GM18870 (cell line): ENCODE data around the gene CHMP5.

Experiments used
- ATAC-seq: cut with Tn5 transposase; IDR thresholded peaks from one replicate; pipeline ENCODE4 v1.9.1; 2021; ENCODE audit warnings: moderate library complexity; ENCODE audit not compliant: unreplicated experiment

CHMP5 gene

DNA sequence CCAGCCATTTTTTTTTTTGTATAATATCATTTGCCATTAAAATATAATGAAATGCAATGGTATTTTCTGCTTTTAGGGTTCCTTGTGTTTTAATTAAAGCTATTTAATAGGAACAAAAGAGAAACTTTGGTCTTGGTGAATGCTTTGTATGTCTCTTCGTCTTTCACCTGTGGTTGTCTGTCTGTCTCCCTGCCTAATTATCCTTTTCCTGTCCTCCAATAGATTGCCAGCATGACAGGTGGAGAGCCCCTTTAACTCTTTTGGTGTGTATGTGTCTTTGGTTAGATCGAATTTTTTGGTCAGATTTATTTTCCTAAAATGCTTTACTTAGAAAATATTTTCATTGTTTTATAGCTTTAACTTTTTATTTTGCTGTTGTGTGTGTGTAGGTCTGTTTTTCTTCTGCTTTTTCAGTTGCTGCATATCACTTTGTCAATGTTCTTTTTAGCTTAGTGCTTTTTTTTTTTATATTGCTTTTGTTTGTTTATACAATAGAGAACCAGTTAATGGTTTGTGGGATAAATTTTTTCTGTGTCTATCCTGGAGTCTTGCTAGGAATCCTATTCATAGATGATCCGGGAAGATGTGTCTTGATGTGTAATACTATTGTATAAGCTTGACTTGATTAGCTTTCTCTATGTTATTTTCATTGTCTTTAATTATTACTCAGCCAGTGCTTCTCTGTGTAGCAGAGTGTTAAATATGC lies 8.6 kb downstream of the CHMP5 start:
- ATAC-seq, result no peak

GRCh38 chr9:33273972-33274328 lies 9.1 kb downstream of the CHMP5 start:
- no peak for ATAC-seq

DNA sequence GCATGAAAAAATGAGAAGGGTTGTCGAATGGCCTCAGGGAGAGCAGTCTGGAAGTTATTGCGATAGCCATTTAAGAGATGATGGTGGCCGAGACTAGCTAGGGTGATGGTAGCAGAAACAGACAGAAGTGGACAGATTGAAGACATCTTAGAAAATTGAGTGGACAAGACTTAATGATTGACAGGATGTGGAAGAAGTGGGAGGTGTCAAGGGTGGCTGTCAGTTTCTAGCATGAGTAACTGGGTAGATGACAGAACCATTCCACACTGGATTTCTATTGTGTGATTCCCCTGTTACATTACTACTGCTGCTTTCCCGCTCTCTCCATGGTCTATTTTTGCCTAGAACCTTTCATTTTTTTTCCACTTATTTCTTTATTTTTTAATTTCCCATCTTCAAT lies 12.6 kb downstream of the CHMP5 start:
- no peak for ATAC-seq

GRCh38 chr9:33285502-33285901 lies 20.7 kb downstream of the CHMP5 start:
- no peak for ATAC-seq

- ATAC-seq, result no peak
These were observed 22.2 kb downstream of the CHMP5 start for GRCh38 chr9:33287087-33287490.

GRCh38 chr9:33288235-33288634 lies 23.4 kb downstream of the CHMP5 start:
- ATAC-seq, result no peak

GRCh38 chr9:33288828-33289483 lies 24.1 kb downstream of the CHMP5 start:
- no peak for ATAC-seq

- ATAC-seq, result no peak
These were observed 24.6 kb downstream of the CHMP5 start for GRCh38 chr9:33289496-33289895.

GRCh38 chr9:33289936-33290246 lies 25.0 kb downstream of the CHMP5 start:
- ATAC-seq, result no peak

DNA sequence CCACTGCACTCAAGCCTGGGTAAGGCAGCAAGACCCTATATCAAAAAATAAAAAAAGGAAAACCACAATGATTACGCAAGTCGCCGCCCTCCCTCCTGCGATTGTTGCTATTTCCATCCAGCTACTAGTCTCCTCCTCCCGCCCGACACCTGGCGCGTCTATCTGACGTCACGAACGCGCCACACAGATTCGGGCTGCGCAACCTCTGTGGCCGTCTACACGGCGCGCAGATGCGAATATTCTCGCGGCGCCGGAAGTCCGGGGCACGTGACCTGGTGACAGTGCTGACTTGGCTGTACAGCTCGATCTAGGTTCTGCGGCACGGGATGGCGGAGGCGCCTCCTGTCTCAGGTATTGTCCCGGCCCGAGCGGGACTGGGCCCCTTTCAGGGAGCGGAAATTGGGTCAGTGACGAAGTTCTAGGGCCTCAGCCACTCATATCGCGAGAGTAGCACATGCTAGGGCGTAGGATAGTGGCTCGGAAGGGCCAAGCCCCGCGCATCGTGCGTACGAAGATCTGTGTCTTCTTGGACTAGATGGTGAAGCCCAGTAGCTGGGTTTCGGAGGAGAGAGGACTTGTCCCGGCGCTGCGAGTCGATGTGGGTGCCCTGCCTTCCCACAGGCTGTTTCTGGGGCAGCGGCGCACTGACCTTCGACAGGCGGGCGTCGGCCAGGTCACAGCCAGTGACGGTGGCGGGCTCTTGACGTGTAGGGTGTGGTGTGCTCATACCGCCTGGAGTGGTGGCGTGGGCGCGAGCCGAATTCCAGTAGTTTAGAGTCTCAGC lies 25.6 kb downstream of the CHMP5 start, which contains the start of gene NFX1:
NFX1 (plus strand) TSS at position 270 of the 784 bp plus-strand sequence; CDS start at position 327, 57 bp downstream.
- peak; percentile 82 for ATAC-seq

DNA sequence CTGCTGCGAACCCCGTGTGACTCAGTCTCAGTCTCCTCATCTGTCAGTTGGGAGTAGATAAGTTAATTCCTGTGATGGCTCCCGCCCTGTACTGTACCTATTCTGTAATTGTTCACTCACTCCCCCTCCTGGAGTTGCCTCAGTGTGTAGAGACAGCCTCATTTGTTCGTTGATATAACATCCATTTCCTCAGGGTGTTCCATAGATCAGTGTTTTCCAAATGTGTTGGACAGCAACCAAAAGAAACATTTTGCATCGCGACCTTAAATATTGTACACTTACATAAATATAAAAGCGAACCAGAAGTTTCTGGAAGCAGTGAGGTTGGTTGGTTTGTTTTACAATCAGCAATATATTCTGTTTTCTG lies 26.2 kb downstream of the CHMP5 start:
- ATAC-seq, result no peak

DNA sequence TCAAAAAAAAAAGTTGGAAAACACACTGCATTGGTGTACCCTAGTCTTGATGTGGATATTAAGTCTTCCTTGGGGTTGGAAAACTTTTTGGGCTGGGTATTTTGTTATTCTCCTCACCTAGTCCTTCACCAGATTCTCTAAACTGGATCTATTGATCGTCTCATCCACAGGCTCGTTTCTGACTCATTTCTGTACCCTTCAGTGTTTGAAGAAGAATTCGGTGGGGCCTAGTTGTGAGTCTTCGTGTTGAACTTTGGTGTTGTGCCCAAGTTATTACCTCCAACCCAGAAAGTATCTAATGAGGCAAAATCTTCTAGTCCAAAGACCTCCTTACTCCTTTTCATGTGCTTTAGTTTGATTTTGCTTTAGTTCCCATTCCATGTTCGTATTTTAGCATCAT lies 27.1 kb downstream of the CHMP5 start:
- no peak for ATAC-seq

GRCh38 chr9:33293782-33294181 lies 28.9 kb downstream of the CHMP5 start:
- ATAC-seq, result no peak

- ATAC-seq, result no peak
These were observed 30.0 kb downstream of the CHMP5 start for GRCh38 chr9:33294670-33295432.

DNA sequence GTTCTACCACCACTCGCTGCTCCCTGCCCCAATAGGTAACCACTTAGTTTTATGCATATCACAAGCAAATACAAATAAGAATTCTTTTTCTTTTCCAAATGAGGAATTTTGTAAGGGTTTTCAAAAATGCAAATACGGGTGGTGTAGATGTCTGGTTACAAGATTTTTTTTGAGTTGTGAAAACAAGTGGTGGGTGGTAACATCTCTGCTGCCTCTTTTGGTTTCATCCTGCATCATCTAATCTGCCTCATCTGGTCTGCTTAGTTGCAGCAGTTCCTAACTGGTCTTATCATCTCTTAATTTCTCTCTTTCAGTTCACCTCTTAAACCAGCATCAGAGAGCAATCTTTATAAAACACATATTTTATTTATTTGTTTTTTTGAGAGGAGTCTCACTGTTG lies 30.7 kb downstream of the CHMP5 start:
- ATAC-seq, result peak; percentile 44

- ATAC-seq, result peak; percentile 87
These were observed 32.6 kb downstream of the CHMP5 start for GRCh38 chr9:33297432-33297831.

GRCh38 chr9:33300546-33300945 lies 35.7 kb downstream of the CHMP5 start:
- no peak for ATAC-seq

GRCh38 chr9:33304362-33304761 lies 39.5 kb downstream of the CHMP5 start:
- no peak for ATAC-seq

DNA sequence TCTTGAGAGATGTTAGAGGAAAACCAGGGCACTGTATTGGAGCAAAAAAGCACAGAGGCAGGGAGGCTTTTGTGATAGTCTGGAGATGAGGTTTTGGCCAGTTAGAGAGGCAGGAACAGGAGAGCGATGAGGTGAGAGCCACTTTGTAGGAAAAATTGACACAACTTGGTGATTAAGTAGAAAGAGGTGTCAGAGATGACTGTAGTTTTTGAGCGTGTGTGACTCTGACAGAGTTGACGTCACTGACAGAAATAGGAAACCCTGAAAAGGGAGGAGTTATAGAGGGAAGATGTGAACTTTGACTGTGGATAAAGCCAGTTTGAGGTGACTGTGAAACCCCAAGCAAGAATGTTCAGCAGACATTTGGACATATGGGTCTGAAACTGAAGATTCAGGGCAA lies 41.2 kb downstream of the CHMP5 start:
- no peak for ATAC-seq

- no peak for ATAC-seq
These were observed 42.2 kb downstream of the CHMP5 start for GRCh38 chr9:33307067-33307466.

GRCh38 chr9:33309903-33310302 lies 45.1 kb downstream of the CHMP5 start:
- ATAC-seq, result no peak
